GM19238 (cell line): ENCODE data around the gene ASPN.

Experiments
- DNase-seq: peaks from one replicate; pipeline ENCODE4 v3.0.0; 2011; ENCODE audit warnings: low spot score; ENCODE audit not compliant: insufficient read length

ASPN gene

DNA sequence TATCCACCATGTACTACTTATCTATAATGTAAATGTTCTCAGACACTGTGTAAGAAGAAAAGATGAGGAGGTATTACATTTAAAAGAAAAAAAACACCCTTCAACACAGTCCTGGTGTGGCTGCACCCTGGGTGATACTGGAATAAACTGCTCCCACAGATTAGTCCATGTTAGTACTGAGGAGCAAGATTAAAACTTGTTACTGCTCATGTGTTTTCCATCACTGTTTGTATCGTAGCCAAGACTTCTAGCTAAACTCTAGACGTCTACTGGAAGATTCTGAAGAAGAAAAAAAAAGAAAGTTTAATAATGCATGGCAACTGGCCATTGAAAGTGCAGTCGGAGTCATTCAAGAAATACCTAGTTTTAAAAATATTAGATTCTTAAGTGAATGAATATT, at the start of gene ASPN:
Gene ASPN (minus strand): TSS at position 178 of the 400 bp plus-strand sequence.
- no peak for DNase-seq

DNA sequence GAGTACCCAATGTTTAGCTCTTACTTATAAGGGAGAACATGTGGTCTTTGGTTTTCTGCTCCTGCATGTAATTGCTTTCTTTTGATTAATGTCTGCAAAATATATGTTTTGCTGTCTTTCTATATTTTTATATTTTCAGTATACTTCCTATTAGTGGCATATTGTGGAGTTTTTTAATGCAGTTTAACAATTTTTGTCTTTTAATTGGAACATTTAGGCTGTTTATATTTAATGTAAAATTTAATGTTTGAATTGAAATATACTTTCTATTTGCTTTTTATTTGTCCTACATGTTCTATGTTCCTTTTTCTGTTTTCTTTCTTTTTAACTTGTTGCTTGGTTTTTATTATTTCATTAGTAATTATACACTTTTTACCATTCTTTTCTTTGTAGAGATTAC, 48.6 kb upstream of the ASPN start:
- no peak for DNase-seq

DNA sequence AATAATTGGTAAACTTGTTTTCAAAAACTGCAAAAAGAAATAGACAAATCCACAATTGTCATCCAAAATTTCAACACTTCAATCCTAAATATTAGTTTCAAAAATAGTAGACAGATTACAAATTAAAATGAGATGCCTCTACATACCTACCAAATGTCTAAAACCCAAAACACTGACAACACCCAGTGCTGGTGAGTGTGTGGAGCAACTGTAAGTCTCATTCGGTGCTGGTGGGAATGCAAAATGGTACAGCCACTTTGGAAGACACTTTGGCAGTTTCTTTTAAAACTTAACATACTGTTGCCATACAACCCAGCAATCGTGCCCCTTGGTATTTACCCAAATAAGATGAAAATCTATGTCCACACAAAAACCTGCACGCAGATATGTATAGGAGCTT, 46.8 kb upstream of the ASPN start:
- no peak for DNase-seq

DNA sequence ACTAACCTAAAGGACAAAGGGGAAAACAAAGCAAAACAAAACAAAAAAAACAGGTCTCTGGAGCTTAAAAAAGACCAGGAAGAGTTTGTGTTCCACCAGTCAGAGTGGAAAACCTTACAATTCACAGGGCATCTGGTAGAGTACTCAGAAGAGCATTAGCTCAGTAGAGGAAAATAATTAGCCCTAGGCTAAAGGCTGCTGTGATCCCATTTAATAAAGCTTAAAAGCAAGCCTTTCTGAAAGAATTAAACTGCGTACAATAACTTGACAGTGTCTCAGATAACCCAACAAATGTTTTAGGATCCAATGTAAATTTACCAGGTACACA, 46.2 kb upstream of the ASPN start:
- no peak for DNase-seq

DNA sequence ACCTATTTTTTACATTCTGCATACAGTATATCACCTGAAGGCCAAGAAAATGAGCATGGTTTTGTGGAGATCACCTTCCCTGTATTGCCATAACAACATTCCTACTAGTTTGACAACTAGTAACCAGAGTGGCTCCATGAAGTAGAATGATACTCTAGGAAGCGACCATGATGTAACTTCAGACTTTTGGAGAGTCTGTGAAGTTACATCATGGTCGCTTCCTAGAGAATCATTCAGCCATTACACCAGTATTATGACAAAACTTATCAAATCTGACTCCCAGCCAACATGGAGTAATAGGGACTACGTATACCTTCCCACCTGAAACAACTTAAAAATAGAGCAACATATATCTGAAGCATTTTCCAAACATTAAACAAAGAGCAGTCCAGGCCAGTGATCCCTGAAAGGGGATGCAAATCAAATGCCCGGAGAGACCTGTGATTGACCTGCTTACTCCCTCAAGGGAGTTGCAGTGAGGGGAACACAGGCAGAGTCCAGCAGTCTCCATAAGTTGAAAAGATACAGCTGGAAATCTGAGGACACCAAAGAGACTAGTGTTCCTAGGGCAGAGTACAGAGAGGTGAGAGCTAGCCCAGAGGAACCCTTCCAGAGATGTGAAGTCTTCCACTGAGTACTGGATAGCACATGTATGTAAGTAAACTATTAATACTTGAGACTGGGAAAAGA, 45.7 kb upstream of the ASPN start:
- DNase-seq, result no peak

DNA sequence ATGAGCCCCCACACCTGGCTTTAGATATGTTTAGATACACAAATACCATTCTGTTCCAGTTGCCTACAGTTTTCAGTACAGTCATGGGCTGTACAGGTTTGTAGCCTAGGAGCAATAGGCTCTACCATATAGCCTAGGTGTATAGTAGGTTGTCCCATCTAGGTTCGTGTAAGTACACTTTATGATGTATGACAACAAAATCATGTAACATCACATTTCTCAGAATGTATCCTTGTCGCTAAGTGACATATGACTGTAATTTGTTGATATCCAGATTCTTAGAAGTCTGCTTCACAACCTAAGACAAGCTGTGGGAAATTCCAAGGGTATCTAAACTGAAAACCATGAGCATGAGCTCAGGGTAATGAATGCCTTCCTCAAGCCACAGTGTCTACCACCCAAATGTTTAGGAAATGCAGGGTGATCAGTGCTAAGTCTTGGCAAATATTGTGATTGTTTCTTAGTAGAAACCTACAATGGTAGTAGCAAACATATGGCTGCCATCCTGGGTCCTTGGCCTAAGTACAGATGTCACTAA, 45.1 kb upstream of the ASPN start:
- no peak for DNase-seq

DNA sequence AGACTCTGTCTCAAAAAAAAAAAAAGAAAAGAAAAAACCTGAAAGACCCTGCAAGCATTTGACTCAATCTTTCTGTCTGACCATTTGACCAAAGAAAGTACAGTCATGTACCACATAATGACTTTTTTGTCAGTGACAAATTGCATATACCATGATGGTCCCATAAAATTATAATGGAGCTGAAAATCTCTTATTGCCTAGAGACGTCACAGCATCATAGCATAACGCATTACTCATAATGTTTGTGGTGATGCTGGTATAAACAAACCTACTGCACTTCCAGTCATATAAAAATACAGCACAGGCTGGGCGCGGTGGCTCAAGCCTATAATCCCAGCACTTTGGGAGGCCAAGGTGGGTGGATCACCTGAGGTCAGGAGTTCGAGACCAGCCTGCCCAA, 43.0 kb upstream of the ASPN start:
- DNase-seq, result no peak

DNA sequence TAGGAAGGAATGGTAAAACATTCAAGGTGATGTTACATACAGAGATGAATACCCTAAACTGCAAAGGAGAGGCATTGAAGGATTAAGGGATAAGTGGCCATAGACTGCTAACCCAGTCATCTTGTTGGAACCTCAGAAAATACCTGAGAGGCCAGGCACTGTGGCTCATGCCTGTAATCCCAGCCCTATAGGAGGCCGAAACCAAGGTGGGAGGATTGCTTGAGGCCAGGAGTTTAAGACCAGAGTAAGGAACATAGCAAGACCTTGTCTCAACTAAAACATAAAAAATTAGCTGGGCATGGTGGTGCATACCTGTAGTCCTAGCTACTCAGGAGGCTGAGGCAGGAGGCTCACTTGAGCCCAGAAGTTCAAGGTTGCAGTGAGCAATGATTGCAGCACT, 42.6 kb upstream of the ASPN start:
- DNase-seq, result no peak

DNA sequence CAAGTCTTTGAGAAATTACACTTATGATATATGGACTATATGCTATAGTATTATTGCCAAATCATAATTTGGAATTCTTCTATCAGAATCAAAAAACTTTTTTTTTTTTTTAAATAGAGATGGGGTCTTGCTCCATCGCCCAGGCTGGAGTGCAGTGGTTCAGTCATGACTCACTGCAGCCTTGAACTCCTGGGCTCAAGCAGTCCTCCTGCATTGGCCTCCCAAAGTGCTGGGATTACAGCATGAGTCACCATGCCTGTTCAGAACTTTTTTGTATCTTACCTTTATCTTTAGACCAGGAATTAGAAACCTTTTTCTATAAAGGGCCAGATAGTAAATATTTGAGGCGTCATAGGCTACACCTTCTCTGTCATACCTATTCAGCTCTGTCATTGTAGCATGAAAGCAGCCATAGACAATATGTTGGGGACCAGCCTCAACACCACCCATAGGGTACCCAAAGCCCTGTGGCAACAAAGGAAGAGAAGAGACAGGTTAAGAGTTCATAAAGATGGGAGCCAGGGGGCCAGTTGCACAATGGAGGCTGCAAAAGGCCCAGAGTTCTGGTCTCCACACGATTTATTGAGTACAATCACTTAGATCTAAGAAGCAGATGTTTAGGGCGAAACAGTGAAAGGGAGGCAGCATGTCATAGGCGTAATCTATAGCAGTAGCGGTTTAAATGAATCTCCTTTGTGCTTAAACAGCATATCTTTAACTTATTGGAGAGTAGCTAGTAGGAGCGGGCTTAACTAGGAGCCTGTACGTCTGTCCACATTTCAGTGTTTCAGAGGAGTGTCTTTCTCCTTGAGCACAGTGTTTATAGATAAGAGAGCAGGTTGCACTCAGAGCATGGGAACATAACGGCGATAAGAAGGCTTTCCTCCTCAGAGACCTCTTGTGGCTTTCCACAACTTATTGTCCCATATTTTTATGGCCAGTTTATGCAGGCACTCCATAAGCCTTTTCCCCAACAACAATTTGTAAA, 41.0 kb upstream of the ASPN start:
- no peak for DNase-seq

DNA sequence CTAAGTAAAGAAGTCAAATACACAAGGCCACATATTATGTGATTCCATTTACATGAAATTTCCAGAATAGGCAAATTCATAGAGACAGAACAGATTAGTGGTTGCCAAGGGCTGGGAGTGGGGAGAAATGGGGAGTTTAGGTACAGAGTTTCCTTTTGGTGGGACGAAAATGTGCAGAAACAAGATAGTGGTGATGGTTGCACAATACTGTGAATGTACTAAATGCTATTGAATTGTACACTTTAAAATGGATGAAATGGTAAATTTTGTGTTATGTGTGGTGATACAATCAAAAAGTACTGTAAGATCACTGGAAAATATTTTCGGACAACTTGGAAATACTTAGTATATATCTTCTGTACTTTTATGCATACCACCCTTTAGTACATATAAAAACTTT, 38.5 kb upstream of the ASPN start:
- DNase-seq, result no peak

DNA sequence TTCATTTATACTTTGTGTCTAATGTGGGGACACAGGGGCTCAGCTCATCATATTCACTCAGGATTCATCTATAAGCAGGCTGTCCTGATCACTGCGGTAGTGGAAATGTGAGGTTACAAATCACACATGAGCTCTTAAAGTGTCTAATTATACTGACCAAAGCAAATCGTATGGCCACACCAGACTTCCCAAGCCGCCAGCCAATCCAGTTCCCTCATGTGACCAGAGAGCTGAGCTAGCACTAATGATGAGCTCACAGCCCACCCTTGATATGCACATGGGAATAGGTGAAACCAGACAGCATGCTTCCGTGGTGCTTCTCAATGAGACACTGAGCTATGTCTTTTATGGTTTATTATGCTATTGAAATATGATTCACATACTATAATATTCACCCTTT, 35.9 kb upstream of the ASPN start:
- no peak for DNase-seq

DNA sequence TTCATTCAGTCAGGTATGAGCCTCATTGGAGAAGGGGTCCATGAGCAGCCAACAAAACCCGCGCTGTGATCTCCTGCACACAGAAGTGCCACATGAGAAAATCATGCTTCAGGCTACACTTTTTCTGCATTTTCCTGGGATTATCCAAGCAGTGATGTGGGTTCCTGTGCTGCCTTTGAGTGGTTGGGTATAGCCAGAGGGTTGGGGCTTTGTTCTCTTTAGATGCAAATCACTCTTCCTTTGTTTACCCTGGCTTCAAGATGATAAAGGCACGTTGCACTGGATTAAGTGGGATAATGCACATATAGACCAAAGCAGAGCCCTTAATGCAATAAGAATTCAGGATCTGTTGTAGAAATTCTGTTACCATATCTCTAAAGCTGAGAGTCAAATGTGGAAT, 34.7 kb upstream of the ASPN start:
- no peak for DNase-seq

DNA sequence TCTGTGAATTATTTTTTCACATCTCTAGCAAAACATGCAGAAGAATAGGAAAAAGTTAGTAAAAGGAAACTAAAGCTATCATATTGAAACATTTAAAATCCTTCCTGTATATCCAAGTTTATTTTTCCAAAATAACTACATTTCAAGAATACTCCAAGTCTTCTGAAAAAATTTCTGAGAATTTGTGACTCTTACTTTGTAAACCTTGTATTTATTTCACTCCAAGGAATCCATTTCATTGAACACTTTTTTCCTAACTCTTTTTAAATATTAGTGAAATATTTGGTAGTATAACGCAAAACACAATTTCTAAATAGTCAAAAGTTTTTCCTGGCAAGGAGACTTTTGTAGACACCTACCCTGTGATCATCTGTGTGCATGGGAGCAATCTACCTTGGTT, 34.2 kb upstream of the ASPN start:
- DNase-seq, result no peak

DNA sequence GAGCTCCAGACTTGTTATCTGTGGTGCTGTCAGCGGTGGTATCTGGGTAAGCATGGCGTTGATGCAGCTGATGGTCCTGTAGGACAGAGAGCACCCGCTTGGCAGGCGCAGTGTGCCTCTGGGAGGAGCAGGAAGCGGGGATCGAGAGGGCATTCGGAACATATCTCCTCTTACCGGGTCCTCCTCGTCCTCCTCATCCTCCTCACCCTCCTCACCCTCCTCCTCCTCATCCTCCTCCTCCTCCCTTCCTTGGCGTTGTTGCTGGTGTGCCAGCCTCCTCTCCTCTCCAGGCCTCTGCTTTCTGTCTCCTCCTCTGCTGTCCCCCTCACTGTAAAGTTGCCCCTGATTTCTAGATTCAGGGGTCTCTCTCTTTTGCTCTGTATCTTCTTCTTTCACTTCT, 32.3 kb upstream of the ASPN start:
- DNase-seq, result no peak

DNA sequence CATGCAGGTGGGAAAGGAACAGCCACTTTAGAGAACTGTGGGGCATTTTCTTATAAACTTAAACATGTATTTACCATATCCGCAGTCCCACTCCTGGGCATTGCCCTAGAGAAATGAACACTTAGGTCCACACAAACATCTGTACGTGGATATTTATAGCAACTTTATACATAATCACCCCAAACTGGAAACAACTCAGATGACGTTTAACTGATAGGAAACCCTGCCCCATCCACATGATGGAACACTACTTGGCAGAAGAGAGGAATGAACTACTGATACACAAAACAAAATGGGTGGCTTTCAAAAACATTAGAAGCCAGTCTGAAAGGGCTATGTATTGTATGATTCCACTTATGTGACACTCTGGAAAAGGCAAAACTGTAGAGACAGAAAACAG, 31.0 kb upstream of the ASPN start:
- no peak for DNase-seq

DNA sequence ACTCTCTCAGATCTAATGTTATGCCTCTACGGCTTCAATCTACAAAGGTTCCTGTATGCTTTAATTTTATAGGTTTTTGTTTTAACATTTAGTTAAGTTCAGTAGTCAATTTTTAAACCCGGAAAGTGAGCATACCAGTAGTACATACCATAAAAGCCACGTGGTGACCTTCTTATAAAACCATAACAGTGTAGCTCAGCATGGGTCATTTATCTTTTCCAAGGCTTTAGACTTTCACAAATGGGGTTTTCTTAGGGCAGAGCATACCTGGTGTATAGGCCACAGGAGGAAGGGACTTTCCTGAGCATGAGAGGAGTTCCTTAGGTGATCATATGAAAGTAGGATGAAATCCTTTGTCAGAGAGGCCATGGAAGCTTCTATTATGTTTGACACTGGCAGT, 30.3 kb upstream of the ASPN start:
- DNase-seq, result no peak

DNA sequence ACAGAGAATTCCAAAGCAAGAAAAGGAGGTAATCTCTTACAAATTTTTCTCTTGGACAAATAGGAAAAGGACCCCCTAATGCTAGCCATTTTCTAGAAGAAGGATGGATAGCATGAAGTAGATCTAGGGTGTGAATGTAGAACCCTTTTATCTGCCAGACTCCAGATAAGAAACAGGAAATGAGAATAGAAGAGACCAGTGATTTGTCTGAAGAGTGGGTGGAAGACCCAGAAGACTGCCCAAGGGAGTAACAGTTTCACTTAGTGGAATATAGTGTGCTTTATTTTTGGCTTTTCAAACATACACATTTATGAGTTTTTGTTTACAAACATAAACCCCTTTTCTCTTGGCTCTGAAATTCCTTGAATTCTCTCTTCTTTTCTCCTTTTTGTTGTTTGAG, 28.4 kb upstream of the ASPN start:
- DNase-seq, result no peak

DNA sequence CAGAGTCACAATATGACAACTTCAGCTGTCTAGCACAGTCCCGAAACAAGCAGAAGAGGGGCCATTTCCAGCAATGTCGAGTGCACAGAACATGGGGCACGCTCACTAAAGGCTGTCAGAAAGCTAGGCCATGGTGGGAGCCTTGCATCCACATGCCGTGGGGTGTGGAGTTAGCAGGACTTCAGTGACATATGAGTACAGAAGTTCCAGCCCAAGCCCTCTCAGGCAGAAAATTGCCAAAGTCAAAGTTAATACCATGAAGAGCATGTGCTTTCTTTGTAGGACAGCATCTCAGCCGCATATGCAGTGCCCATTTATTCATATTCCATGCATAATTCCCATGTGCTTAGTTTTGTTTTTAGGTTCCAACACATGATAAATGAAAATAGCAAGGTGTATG, 26.7 kb upstream of the ASPN start:
- no peak for DNase-seq

DNA sequence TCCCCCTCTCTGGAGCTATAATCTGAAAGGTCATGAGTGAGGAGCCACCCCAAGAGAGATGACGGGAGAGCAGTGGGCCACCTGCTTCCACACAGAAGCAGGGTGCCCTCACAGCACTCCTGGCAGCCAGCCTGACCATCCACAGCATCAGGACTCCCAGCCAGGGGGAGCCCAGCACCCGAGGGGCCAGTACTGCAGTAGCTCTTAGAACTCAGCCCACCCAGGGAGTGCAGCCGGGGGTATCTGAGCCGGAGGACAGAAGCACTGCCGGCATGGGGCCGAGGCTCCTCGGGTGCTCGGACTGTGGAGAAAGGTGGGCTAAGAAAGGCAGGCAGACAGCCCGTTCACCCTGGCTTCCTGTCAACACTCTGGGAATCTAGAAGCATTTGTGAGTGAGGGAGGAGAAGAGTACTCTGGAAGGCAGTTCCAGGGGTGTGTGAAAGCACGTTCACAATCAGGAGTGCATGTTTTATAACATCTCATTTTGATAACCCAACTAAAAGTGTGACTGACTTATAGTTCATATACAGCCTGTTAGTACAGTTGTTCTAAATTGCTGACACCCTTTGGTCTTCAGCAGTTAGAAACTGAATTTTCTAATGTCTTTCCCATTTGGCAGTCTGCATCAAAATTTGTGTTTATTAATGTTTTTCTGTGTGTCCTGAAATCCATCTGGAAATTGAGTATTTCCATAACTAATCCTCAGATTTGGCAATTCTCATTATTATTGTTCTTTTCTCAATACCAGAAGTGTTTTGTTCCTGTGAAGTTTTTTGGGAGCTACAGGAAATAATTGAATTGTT, 25.9 kb upstream of the ASPN start:
- DNase-seq, result no peak

DNA sequence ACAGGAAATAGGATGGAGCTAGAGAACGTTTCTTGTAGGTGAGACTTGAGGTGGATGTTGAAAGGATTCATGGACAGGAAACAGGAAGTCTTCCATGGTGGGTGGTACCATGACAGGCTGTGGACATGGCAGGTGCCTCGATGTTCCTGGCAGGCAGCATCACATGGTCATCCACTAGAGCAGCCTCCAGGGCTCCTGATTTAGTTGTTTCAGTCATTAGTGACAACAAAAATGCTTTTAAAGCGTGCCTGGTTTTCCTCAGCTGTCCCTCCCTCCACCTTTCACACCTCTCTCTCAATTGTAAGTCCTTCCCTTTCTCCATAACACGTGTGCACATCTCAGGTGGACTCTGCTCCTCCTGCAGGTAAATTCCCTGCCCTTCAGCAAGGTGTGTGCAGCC, 25.2 kb upstream of the ASPN start:
- DNase-seq, result no peak

DNA sequence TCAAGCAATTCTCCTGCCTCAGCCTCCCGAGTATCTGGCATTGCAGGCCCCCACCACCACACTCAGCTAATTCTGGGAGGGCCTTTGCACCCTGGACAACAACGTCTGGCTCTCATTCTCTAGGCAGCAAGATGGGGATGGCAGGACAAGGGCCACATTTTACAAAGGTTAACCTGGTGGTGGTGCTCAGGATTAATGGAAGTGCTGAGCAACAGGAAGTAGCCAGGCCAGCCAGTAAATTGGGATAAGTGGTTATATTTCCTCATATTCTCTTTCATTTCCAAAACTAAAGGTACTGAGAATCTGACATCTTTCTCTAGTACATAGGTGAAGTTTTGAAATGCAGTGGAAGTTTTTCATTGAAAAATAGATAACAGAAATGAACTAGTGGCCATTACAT, 24.7 kb upstream of the ASPN start:
- no peak for DNase-seq
